GM04504 (cell line): Measurements from ENCODE around the gene NMS.
"Not testable (repeated sequence)": the region's sequence is repeated elsewhere in the genome, so short reads cannot be mapped to it uniquely, and the experiment has no call there.

Experiments used
- DNase-seq: peaks from one replicate; pipeline ENCODE4 v3.0.0-alpha.2; 2012; ENCODE audit warnings: low read depth

The NMS gene, protein sequence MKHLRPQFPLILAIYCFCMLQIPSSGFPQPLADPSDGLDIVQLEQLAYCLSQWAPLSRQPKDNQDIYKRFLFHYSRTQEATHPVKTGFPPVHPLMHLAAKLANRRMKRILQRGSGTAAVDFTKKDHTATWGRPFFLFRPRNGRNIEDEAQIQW

GRCh38 chr2:100470182-100470581 lies at the start of gene NMS:
Gene NMS (plus strand): TSS chr2:100470482. CDS start chr2:100470489, 7 bp downstream.
- DNase-seq, result no peak

DNA sequence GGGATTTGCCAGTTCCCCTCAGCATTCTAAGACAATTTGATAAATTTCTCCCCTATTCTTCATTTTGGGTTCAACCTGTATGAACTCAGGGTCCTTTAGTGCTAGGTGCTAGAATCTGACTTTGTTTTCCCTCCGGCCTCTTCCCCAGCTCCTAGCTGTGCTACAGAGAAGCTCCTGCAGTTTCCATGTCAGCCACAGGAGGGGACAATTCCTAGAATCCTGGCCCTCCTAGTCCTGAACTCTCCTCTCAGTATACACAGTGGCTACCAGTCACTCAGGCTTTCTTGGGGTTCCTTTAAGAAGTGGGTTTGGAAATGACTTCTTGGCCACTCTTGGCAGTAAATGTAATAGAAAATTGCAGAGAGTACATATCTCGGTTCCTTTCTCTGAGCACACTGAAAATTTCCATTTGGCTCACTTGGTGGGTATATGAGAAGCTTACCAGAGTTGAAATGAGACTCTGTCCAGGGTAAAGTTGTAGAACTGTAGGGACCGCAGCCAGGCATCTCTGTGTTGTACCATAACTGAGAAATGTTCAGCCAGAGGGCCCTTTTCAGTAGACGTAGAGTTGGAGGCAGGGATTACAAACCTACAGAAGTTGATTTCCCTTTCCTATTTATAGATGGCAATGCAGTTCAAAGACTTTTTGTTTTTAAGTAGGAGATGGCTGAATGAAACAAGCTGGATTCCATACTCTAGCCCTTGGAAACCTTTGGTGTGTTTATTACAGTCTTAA lies 47.8 kb upstream of the NMS start:
- DNase-seq, result no peak

DNA sequence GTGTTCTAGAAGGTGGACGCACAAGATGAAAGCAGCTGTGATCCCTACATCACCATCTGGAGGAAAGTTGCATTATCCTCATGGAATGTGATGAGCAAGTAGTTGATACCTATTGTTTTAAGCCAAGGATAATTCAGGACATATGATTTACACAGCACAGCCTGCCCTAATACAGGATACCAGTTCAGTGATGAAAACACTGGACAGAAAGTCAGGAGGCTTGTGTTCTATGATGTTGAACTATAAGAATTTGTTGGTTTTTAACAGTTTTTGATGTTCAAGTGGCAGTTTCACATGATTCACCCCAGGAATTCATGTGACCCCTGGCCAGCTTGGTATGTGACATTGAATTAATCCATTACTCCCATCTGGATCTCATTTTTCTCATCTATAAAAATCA lies 46.7 kb upstream of the NMS start:
- no peak for DNase-seq

- DNase-seq, result no peak
Measured at GRCh38 chr2:100424277-100424875, 45.9 kb upstream of the NMS start.

GRCh38 chr2:100425107-100425506 lies 45.2 kb upstream of the NMS start:
- DNase-seq, result no peak

GRCh38 chr2:100425573-100426383 lies 44.5 kb upstream of the NMS start:
- no peak for DNase-seq

DNA sequence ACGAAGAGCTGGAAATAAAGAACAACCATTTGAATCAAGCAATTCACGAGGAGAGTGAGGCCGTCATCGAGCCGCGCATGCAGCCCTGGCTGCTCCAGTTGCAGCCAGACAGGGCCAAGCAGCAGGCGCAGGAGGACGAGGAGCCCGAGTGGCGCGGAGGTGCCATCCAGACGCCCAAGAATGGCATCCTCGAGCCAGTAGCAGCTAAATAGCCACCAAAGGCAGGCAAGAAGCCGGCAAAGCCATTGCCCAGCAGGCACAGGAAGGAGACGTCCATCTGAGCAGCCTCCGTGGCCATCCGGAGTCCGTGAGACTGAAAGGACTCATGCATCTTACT lies 43.9 kb upstream of the NMS start:
- no peak for DNase-seq

GRCh38 chr2:100427111-100427510 lies 43.2 kb upstream of the NMS start:
- no peak for DNase-seq

- no peak for DNase-seq
Measured at GRCh38 chr2:100427627-100428258, 42.5 kb upstream of the NMS start.

DNA sequence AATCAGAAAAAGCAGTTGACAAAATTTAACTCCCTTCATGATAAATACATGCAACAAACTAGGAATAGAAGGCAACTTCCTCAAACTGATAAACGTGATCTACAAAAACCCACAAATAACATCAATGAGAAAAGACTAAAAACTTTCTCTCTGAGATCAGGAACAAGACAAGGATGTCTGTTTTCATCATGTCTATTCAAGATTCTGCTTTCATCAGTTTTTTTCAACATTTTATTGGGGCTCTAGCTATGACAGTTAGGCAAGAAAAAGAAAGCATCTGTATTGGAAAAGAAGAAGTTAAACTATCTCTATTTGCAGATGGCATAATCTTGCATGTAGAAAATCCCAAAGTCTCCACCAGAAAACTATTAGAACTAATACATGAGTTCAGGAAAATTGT lies 40.6 kb upstream of the NMS start:
- no peak for DNase-seq

GRCh38 chr2:100437751-100438150 lies 32.5 kb upstream of the NMS start:
- no peak for DNase-seq

DNA sequence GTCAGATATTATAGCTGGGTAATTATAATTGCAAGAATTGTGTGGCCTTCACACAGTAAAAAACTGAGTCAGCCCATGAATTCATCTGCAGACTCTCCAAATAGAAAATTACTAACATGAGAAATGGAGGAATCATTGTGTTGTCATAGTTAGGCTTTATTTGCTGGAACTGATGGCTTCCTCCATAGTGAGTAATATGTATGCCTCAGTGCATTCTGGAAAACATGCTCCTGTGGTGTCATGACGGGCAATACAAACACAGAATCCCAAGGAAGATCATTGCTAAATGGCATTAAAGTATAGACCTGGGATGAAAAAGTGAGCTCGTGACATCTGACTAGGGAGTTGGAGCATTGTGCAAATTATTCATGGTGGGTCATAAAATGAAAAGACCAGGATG lies 23.6 kb upstream of the NMS start:
- DNase-seq, result no peak

DNA sequence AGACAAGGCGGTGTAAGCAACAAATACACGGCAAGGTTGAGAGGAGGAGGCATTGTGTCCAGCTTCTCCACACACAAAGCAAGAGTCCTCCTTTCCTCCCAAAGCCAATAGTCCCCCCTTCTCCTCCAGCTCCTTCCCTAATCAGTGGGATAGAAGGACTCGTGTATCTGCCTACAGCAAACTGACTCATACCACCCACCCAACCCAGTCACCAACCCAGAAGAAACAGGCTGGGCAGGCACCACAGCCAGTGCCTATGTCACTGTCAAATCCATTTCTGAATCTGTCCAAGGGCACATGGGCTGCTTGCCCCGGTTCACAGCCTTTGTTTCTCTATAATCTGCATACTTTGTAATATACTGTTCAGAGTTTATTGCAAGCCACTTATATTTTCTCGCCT lies 19.2 kb upstream of the NMS start:
- DNase-seq, result no peak

DNA sequence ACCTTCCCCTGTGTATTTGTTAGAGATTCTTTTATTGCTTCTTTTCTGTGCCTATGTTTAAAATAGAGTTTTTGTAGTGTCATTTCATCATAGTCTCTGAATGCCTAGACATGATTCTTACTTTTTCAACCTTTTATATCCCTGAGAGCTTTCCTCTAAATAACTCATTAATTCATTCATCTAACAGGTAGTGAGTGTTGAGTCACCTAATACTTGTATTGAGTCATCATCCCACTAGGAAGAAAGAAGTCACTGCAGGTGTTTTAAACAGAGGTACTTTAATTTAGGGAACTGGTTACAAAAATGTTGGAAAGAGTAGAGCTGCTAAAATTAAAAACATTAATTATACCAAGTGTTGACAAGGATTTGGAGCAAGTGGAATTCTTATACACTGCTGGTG lies 18.5 kb upstream of the NMS start:
- DNase-seq, result no peak

- no peak for DNase-seq
Measured at GRCh38 chr2:100453853-100454252, 16.4 kb upstream of the NMS start.

DNA sequence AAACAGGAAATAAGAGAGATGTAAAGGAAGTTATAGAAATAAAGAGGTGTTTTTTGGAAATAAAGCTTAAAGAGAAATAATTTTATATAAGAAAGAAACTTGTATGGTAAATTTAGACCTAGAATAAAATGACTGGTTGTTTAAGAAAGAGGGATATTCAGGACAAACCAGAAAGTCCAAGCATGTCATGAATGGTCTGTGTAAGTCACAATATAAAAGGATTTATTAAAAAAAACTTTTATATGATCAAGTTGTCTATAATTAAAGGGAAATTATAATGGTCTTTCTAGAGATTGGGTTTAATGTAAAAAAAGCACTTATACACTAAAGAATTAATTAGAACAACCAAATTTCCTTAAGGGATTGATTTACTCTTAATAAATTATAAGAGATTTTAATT lies 13.9 kb upstream of the NMS start:
- not testable (repeated sequence) for DNase-seq

DNA sequence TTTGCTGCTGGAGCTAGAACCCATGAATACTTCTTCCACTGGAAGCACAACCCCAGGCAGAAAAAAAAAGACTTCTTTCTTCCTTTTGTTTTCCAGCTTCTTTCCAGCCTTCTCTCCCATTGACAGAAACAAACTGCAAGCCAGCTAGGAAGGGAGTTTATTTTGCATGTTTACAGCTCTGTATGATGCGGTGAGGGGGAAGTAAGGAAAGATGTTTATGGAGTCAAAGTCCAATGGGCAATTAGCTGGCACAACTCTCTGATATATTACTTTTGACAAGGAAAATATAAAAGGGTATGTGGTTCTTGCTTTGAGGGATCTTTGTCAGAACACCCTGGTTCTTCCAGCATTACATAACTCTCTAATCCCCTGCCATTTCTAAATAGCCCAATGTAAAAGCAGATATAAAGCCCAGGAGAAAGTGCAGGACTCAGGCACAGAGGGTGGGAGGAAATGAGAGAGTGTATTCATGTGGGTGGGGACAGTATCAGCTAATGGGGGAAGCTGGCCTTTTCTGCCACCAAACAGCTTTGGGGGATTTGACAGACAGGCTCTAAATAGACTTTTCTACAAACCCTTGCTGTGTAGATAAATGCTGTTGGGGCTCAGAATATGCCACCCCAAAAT lies 9.3 kb upstream of the NMS start:
- DNase-seq, result no peak

DNA sequence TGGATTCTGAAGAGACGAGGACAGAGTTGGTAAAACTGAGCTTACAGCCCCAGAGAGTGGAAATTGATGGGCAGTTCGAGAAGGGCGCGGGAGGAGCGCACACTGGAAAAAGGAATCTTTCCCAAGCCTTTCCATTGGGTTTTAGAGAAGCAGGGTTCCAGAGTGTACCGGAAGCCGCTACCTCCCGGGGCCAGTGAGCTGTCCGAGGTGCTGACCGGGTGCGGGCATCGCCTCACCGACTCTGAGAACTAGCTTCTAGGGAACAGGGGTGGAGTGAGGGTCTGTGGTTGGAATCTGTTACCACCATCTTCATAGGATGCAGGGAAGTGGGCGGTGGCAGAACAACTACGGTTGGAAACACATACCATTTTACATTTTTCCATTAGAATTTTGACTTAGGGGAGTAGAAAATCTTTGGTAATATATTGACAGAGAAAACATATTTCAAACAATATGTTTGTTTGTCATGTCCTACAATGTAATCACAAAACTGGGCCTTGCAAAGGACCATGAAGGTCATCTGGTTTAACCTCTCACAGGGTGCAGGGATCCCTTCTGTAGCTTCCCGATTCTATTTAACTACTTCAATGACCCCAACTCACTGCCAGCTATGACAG lies 724 bp downstream of the NMS start:
- no peak for DNase-seq

DNA sequence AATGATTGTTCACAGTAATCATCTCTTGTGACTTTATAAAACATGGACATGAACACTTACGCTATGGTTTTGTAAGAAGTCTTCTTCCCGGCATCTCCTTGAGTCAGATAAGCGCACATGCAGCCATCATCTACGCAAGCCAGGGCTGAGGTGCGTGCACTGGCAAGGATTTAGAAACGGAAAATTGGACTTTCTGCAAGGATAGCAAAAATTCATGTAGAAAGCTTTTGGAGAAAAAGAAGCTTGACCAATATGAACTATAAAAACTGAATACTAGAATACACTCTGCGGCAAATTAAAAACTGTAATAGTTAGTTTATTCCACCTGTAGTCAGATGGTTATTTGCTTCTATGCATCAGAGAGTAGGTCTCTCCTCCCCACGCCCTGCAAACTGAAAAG lies 6.3 kb downstream of the NMS start:
- no peak for DNase-seq

DNA sequence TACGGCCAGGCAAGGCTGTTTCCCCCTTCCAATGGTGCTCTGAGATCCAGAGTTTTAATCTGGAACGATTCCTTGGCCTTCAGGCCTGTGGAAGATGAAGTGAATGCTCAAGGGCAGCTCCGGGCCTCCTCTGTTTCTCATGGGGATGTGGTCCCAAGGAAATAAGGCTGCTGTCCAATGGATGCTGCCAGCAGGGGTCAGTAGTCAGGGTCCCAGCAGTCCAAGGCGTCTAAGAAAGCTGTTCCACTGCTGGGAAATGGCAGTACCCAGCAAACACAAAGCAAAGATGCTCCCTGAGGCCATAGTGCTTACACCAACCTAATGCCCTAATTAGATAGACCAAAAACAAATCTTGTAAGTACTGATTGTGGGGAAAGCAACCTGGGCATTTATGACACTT lies 12.5 kb downstream of the NMS start:
- DNase-seq, result no peak

GRCh38 chr2:100483895-100484294 lies 13.6 kb downstream of the NMS start:
- no peak for DNase-seq

- no peak for DNase-seq
Measured at GRCh38 chr2:100484390-100484789, 14.1 kb downstream of the NMS start.
